Gastroesophageal sphincter (tissue), 4 donors: ENCODE measurements around the gene TRNT1. TPM values are rescaled to one million over a fixed set of nuclear protein-coding genes. Genes with fewer than 3 reads are reported as not detected.

ENCODE experiments used
- ATAC-seq: fragments of 150-250 bp; one replicate; pipeline ENCODE4 v1.9.1; 2016; ENCODE audit warnings: mild to moderate bottlenecking, moderate library complexity
- H3K27ac ChIP-seq, 4 donors: fragments of 200-600 bp; sonication (generic) in 3 of 4; 1 replicate in 3 of 4; 2 replicates in 1 of 4; pipeline ENCODE4 v1.5.1; 2016 to 2019
- H3K27me3 ChIP-seq: fragments of 200-600 bp; sonication (generic); one replicate; pipeline ENCODE4 v1.5.1; 2019
- H3K36me3 ChIP-seq, 2 donors: fragments of 200-600 bp; sonication (generic); one replicate each; pipeline ENCODE4 v1.5.1; 2019; ENCODE audit warnings: control low read depth in 1 of 2
- H3K4me1 ChIP-seq, 3 donors: fragments of 200-600 bp; sonication (generic); 1 replicate in 2 of 3; 2 replicates in 1 of 3; pipeline ENCODE4 v1.5.1; 2016 to 2019; ENCODE audit warnings: control low read depth in 2 of 3
- H3K4me3 ChIP-seq, 2 donors: fragments of 200-600 bp; sonication (generic); one replicate each; pipeline ENCODE4 v1.5.1; 2019; ENCODE audit warnings: mild to moderate bottlenecking in 1 of 2, moderate library complexity in 1 of 2
- H3K9me3 ChIP-seq, 3 donors: fragments of 200-600 bp; sonication (generic); one replicate each; pipeline ENCODE4 v1.5.1; 2017 to 2019; ENCODE audit warnings: control low read depth in 2 of 3
- CTCF ChIP-seq, 4 experiments: fragments of 200-600 bp in 2 of 4; fragments of 450-650 bp in 2 of 4; sonication (generic) in 1 of 4; IDR thresholded peaks; one replicate each; pipeline ENCODE4 v1.5.1; 2017 to 2019; ENCODE audit warnings: antibody characterized with exemption in 4 of 4, mild to moderate bottlenecking in 2 of 4, moderate library complexity in 2 of 4
- EP300 ChIP-seq: sonication (generic); formaldehyde crosslinking; IDR thresholded peaks from one replicate; pipeline ENCODE4 v1.6.1; 2017; ENCODE audit warnings: antibody characterized with exemption, mild to moderate bottlenecking
- POLR2A ChIP-seq, 2 donors: fragments of 450-650 bp; IDR thresholded peaks; one replicate each; pipeline ENCODE4 v1.6.1; 2017; ENCODE audit warnings: antibody characterized with exemption in 2 of 2, mild to moderate bottlenecking in 2 of 2, moderate library complexity in 1 of 2
- POLR2AphosphoS5 ChIP-seq: sonication (generic); formaldehyde crosslinking; IDR thresholded peaks from one replicate; pipeline ENCODE4 v1.6.1; 2017; ENCODE audit warnings: antibody characterized with exemption
- WGBS, 2 donors: methylation state at CpG; one replicate each; pipeline ENCODE4 v1.1.5; 2018; ENCODE audit warnings: low coverage in 1 of 2; 5-methylcytosine and 5-hydroxymethylcytosine counted together
- total RNA-seq, 4 donors: library from RNA; depleted of rRNA; stranded (reverse); fragments of >200 nt; gene quantifications; one replicate each; pipeline ENCODE4 v1.1.0, GENCODE V29; 2016

TRNT1 gene
- total RNA-seq, 4 donors from 2014 or later = 8.7 to 20.6 (median 12.2) TPM

DNA sequence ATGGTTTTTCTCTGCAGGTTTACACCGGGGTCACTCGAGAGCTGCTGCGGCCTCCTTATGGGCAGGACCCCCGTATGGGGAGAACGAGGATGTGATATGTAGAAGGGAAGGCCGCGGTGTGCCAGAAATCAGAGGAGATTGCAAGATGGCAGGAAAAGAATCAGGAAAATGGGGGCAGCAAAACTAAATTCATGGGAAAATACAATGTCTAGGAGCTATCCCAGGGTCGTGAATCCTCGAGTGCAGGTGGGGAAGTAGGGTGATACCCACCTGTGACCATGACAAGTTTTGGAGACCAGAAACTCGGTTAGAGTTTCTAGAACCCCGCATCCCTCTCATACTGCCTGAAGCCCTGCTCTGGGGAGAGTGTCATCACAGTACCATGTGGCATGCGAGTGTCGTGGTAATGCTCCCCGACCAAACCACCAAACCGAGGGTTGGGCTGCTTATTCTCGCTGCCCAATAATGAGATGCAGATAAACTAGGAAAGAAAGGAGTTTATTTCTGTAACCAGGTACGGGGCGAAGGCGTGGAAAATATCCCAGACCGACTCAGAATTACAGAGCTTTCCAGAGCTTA lies 781 bp downstream of the TRNT1 start:
- H3K27me3 ChIP-seq = no peaks in the 10 kb centered on the region
- 52 to 94% methylated on average over 4 to 11 of the region's 20 CpGs for WGBS, 2 donors
- TF ChIP-seq CTCF (IDR thresholded peaks at IDR 0.05) (no peak), POLR2AphosphoS5 (no peak), EP300 (no peak)
- peak overlapping the region; percentile 66 to 96 (median 92) for H3K27ac ChIP-seq
- no peak for ATAC-seq
- H3K36me3 ChIP-seq = peaks cover 0 to 28% of the 10 kb centered on the region in 2 donors
- H3K4me3 ChIP-seq = peak overlapping the region; percentile 59 to 92
- peaks cover 0 to 32% (median 7%) of the 10 kb centered on the region in 3 donors for H3K4me1 ChIP-seq
- no peaks in the 10 kb centered on the region for H3K9me3 ChIP-seq

GRCh38 chr3:3129579-3129978 lies 2.8 kb downstream of the TRNT1 start:
- no peaks in the 10 kb centered on the region for H3K9me3 ChIP-seq
- peaks cover 0 to 32% (median 7%) of the 10 kb centered on the region in 3 donors for H3K4me1 ChIP-seq
- no peak overlapping the region for H3K4me3 ChIP-seq
- no peak for TF ChIP-seq POLR2AphosphoS5
- no peak for TF ChIP-seq POLR2A (IDR thresholded peaks at IDR 0.05)
- TF ChIP-seq CTCF (IDR thresholded peaks at IDR 0.05) = no peak
- no peak for TF ChIP-seq EP300
- no peak for ATAC-seq
- 69 to 71% methylated on average over 4 to 5 of the region's 5 CpGs for WGBS, 2 donors
- peaks cover 0 to 35% of the 10 kb centered on the region in 2 donors for H3K36me3 ChIP-seq
- no peaks in the 10 kb centered on the region for H3K27me3 ChIP-seq
- H3K27ac ChIP-seq = no peak overlapping the region

DNA sequence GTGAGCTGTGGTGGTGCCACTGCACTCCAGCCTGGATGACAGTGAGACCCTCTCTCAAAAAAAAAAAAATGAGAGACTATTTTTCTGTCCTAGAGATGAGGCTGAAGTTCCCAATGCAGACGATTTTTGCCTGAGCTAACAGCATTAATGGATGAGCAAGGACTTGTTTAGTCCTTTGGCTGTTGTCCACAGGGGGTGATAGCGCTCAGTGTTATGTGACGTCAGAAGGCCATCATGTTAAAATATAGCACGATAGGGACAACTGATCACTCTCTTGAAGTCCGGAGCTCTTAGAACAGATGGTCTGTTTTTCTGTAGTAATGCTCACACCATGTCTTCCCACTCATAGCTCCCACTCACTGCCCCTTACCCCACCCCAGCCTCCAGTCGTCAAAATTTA lies 6.8 kb downstream of the TRNT1 start:
- Histone ChIP-seq H3K4me1 (peaks cover 0 to 12% (median 0%) of the 10 kb centered on the region in 3 donors), H3K9me3 (no peaks in the 10 kb centered on the region), H3K36me3 (peaks cover 0 to 58% of the 10 kb centered on the region in 2 donors), H3K27me3 (no peaks in the 10 kb centered on the region), H3K27ac (no peak overlapping the region), H3K4me3 (no peak overlapping the region)
- TF ChIP-seq CTCF (IDR thresholded peaks at IDR 0.05) = no peak
- no peak for TF ChIP-seq POLR2A (IDR thresholded peaks at IDR 0.05)
- no peak for TF ChIP-seq EP300
- TF ChIP-seq POLR2AphosphoS5 = no peak
- WGBS, 2 donors = 73 to 80% methylated on average over 1 to 5 of the region's 6 CpGs
- no peak for ATAC-seq

DNA sequence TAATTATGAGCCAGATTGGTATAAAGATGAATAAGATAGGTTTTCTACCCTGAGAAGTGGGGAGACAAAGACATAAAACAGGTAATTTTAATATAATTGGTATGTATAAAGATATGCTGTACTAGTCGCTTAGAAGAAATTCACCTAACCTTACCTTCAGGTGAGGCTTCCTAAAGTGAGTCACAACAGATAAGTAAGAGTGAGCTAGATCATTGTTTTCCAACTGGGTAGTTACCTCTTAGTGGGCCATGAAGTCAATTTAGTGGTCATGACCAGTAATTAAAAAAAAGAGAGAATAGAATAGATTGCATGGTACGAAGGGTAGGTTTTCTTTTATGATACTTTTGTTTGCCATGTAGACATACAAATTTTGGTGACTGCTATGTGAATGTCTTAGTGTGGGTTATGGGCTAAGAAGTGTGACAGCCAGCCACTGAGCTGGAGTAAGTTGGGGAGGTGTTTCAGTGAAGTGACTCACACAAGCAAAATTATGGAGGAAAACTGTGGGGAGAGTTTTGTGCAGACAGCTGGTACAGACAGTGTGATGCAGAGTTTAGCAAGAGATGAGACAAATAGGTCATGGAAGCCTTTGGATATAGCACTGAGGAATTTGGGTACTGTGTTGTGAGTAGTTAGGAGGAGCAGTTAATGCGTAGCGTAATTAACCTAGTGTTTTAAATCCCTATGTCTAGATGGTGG lies 8.2 kb downstream of the TRNT1 start:
- no peaks in the 10 kb centered on the region for H3K4me1 ChIP-seq
- no peak overlapping the region for H3K27ac ChIP-seq
- no peaks in the 10 kb centered on the region for H3K27me3 ChIP-seq
- H3K36me3 ChIP-seq = peaks cover 0 to 60% of the 10 kb centered on the region in 2 donors
- H3K4me3 ChIP-seq = no peak overlapping the region
- ATAC-seq = no peak
- H3K9me3 ChIP-seq = no peaks in the 10 kb centered on the region
- WGBS, 2 donors = 80 to 95% methylated on average over 3 to 4 of the region's 4 CpGs
- TF ChIP-seq POLR2AphosphoS5 (no peak), CTCF (IDR thresholded peaks at IDR 0.05) (no peak), POLR2A (IDR thresholded peaks at IDR 0.05) (no peak), EP300 (no peak)

GRCh38 chr3:3137526-3137925 lies 10.8 kb downstream of the TRNT1 start:
- H3K27me3 ChIP-seq = no peaks in the 10 kb centered on the region
- TF ChIP-seq EP300 = no peak
- TF ChIP-seq CTCF (IDR thresholded peaks at IDR 0.05) = no peak
- TF ChIP-seq POLR2AphosphoS5 = no peak
- TF ChIP-seq POLR2A (IDR thresholded peaks at IDR 0.05) = no peak
- H3K9me3 ChIP-seq = no peaks in the 10 kb centered on the region
- H3K27ac ChIP-seq = no peak overlapping the region
- WGBS, 2 donors = 87 to 88% methylated on average over 6 of the region's 6 CpGs
- peaks cover 0 to 71% of the 10 kb centered on the region in 2 donors for H3K36me3 ChIP-seq
- no peak for ATAC-seq
- H3K4me3 ChIP-seq = no peak overlapping the region
- H3K4me1 ChIP-seq = no peaks in the 10 kb centered on the region
